Activated T-helper 1 cell treated with anti-CD3 and anti-CD28 coated beads, Interleukin-12 subunit alpha, Interleukin-12 subunit beta, Interleukin-2, Interleukin-4 antibody, amounts not matched to agents 30 ng/mL and 10 ng/mL and 1 ng/mL, durations not matched to agents 14 hours and 24 hours and 36 hours (primary cell): ENCODE data around the gene PRMT3. TPM values are rescaled to one million over a fixed set of nuclear protein-coding genes. Genes with fewer than 3 reads are reported as not detected.
"Not testable (repeated sequence)": the region's sequence is repeated elsewhere in the genome, so short reads cannot be mapped to it uniquely, and the experiment has no call there.

Experiments
- DNase-seq: peaks from one replicate; pipeline ENCODE4 v3.0.0; 2021; ENCODE audit warnings: low spot score
- H3K27ac Mint-ChIP-seq: one replicate; pipeline ENCODE4 v1.8.0; 2021; ENCODE audit warnings: mild to moderate bottlenecking, mixed read lengths
- H3K27me3 Mint-ChIP-seq: one replicate; pipeline ENCODE4 v1.8.0; 2022; ENCODE audit warnings: mild to moderate bottlenecking, moderate library complexity, mixed read lengths; ENCODE audit not compliant: insufficient read depth
- H3K36me3 Mint-ChIP-seq: one replicate; pipeline ENCODE4 v1.8.0; 2021; ENCODE audit warnings: low read depth, mixed read lengths
- H3K4me1 Mint-ChIP-seq: one replicate; pipeline ENCODE4 v1.8.0; 2021; ENCODE audit warnings: low read depth, mixed read lengths
- H3K4me3 Mint-ChIP-seq: one replicate; pipeline ENCODE4 v1.8.0; 2021; ENCODE audit warnings: mild to moderate bottlenecking, moderate library complexity, mixed read lengths
- H3K9me3 Mint-ChIP-seq: one replicate; pipeline ENCODE4 v1.8.0; 2021; ENCODE audit warnings: mixed read lengths
- intact Hi-C: fragments of 100-400 bp; cut with micrococcal nuclease; formaldehyde crosslinking; loops from one replicate; pipeline ENCODE4 v1.15.1; 2024
- total RNA-seq: library from RNA; stranded (reverse); gene quantifications from 2 replicates; pipeline ENCODE4 v1.2.3, GENCODE V29; 2022

PRMT3 gene
- total RNA-seq, 1 donor from 2014 or later = 43.7 TPM

DNA sequence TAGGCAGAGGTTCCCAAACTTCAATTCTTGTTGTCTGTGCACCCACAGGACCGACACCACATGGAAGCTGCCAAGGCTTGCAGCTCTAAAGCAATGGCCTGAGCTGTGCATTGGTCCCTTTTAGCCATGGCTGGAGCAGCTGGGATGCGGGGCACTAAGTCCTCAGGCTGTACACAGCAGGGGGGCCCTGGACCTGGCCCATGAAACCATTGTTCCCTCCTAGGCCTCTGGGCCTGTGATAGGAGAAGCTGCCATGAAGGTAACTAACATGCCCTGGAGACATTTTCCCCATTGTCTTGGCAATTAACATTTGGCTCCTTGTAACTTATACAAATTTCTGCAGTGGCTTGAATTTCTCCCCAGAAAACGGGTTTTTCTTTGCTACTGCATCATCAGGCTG is 168.3 kb downstream of the PRMT3 start:
- Mint-ChIP-seq H3K27ac (no peak overlapping the region), H3K36me3 (no peaks in the 10 kb centered on the region), H3K4me3 (no peak overlapping the region), H3K9me3 (no peaks in the 10 kb centered on the region), H3K4me1 (no peaks in the 10 kb centered on the region), H3K27me3 (peaks cover 1% of the 10 kb centered on the region)
- DNase-seq = no peak
- intact Hi-C loops = no loop called here

DNA sequence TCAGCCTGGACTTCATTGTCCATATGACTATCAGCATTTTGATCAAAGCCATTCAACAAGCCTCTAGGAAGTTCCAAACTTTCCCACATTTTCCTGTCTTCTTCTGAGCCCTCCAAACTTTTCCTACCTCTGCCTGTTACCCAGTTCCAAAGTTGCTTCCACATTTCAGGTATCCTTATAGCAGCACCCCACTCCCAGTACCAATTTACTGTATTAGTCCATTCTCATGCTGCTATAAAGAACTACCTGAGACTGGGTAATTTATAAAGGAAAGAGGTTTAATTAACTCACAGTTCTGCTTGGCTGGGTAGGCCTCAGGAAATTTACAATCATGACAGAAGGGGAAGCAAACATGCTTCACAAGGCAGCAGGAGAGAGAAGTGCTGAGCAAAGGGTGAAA is 168.9 kb downstream of the PRMT3 start:
- DNase-seq, H3K4me1 Mint-ChIP-seq, intact Hi-C loops, H3K4me3 Mint-ChIP-seq, H3K36me3 Mint-ChIP-seq, H3K9me3 Mint-ChIP-seq, H3K27ac Mint-ChIP-seq, H3K27me3 Mint-ChIP-seq: not testable (repeated sequence)

GRCh38 chr11:20558741-20559140 is 171.2 kb downstream of the PRMT3 start:
- no peaks in the 10 kb centered on the region for H3K9me3 Mint-ChIP-seq
- H3K4me1 Mint-ChIP-seq = no peaks in the 10 kb centered on the region
- no peaks in the 10 kb centered on the region for H3K36me3 Mint-ChIP-seq
- no peak overlapping the region for H3K27ac Mint-ChIP-seq
- intact Hi-C loops = no loop called here
- no peak for DNase-seq
- peaks cover 5% of the 10 kb centered on the region for H3K27me3 Mint-ChIP-seq
- H3K4me3 Mint-ChIP-seq = no peak overlapping the region

Other genes with a start within 250 kb of the PRMT3 start
- gene DBX1, start 227.2 kb upstream of the PRMT3 start, total RNA-seq = not detected in 2 replicates
- 40.8 and 43.9 TPM in 2 replicates for gene HTATIP2, start 24.0 kb upstream of the PRMT3 start, total RNA-seq
- not detected in 2 replicates for gene SLC6A5, start 211.9 kb downstream of the PRMT3 start, total RNA-seq